ENCODE measurements around the gene LGALS9. TPM values are rescaled to one million over a fixed set of nuclear protein-coding genes. Genes with fewer than 3 reads are reported as not detected.
"Not testable (repeated sequence)": the region's sequence is repeated elsewhere in the genome, so short reads cannot be mapped to it uniquely, and the experiment has no call there.

The LGALS9 gene
- total RNA-seq, 1 donor from 2014 or later = 7.2 TPM

DNA sequence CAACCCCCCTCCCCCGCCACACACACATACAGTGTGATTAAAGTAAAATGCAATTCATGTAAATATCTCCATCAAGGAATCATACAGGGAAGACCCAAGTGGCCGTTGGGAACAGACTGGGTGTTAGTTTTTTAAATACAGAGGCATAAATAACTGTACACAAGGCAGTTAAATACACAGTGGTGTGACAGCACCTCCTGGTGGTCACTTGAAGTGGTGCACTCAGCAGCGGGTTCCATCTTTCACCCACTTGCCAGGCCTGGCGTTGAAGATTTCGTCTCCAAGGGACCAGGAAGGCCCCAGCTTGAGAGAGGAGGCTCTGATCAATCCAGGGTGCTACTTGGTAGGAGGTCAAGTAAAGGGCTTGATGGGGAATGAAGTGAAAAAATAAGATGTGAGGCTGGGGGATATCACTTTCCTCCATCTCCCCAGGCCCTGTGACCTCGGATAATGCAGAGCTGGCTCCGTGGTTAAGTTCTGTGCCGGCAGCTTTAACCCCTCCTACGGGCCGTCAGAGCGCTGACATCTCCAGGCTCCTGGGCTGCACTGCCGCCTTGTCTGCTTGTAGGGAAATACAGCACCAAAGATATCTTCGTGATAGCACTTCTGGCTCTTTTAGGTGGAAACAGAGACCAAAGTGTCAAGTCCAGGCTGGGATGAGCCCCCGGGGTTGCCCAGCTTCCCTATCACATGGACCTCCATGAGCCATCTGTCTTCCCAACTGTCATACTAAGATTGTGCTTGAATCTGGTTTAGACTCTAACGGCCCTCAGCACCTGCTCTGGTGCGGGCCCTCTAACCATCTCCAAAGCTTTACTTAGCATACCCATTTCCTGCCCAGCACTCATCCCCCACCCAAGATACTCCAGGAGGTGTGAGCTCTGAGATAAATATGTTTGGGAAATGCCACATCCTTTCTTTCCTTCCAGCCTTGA, 20.7 kb downstream of the LGALS9 start:
- DNase-seq (ENCODE audit: low read depth, low spot score) = no peak

DNA sequence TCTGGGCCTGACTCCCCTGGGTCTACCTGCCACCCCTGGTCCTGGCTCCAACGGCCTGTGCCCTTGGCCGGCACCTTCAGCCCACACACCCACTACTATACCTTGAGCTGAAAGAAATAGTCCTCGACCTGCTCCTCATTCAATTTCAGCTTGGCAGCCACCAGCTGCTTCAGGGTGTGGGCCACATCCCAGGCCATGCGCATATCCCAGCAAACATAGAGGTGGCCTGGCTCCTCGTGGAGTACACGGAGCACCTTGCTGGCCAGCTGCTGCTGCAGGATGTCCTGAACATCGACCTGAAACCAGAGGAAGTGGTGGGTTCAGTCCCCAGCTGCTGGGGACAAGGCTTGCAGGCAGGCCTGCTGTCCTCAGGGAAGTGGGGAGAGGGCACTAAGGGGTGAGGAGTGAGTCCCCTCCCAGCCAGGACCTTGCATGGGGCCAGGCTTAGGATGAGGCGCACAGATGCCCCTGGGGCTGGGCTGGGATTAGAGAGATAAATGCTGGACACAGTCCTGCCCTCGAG, 22.5 kb downstream of the LGALS9 start:
- not testable (repeated sequence) for DNase-seq (ENCODE audit: low read depth, low spot score)

DNA sequence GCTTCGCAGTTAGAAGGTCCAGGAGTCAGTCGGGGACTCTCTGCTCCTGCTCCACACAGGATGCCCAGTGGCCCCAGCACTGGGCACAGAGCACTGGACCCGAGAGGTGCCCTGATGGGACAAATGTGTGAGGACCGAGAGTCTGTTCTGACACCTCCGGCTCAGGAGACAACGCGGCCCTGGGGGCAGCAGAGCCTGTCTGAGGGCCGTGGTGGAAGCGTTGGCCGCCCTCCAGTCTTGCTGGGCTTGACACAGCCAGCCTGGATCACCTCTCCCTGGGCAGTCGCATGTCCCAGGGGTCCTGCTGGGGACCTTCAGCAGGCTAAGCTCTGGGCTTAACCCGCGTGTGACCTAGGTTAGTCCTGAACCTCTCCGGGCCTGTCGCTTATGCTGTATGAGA, 23.1 kb downstream of the LGALS9 start:
- no peak for DNase-seq (ENCODE audit: low read depth, low spot score)

DNA sequence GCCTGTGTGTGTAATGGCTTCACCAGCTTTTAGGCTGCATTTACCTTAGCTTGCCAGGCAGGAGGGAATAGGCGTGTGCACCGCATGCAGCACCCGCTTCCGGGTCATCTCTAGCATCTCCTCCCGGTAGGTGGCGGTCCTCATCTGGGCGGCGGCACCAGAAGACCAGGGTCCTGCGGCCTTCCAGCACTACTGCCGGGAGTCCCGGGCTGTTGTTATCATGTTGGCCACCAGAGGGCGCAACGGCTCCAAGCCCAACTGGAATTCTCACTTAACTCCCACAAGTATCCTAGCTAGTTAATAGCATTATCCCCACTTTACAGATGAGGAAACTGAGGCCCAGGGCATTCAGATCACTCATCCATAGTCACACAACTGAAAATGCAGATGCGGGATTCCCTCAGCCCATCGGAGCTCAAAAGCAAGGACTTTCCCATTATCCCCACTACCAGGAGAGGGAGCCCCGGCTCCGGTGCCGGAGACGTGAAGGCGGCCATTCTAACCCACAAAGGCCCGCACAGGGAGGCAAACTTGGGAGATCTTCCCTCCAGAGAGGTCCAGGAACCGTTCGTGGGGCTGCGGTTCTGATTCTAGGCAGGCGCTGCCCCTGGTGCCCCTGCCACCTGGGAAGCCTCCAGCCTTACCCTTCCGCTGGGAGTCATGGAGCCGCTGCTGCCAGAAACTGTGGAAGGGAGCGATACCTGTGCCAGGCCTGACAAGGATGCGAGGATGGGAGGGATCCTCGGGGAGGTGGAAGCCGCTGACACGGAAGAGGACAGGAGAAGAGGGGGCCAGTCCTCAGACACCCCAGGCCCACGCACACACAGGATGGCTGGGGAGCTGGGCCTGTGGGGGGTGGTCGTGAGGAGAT, 23.9 kb downstream of the LGALS9 start:
- DNase-seq (ENCODE audit: low read depth, low spot score) = no peak

DNA sequence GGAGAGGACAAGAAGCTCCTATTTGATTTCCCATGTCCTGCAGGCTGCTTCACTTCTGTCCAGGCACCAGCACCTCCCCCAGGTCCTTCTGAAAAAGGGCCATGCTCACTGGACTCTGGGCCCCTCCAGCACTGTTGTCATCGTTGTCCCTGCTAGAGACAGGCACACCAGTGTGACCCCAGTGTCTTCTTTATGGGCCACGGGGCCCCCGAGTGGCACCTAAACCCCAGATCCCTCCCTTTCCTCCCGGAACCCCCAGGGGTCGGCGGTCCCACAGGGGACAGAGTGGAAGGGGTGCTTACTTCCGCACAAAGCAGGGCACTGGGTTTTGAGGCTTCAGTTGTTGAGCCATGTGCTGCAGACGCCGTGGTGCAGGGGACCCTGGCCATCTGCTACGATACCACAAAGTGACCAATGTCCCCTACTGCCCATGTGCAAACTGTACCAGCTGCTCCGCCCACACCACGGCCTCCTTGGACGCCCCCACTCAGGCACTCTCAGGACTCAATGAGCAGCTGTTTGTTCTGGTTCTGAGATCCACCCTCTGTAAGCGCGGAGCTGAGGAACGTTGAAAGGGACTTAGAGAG, 24.6 kb downstream of the LGALS9 start:
- DNase-seq (ENCODE audit: low read depth, low spot score) = not testable (repeated sequence)

DNA sequence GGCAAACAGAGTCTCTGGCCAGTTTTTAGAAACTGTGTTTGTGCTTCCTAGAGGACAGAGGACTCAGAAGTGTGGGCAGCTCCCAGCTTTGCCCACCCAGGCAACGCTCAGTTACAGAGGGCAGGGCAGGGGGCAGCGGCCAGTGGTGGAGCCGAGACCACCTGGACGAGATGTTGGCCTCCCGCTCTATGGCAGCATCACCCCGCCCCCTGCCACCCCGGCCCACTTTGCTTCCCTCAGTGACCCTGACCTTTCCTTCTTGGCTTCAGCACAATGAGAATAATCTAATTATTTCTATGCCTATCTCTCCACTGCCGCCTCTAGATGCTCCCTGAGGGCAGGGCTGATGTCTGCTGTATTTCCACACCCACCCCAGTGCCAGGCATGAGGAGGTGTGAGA, 25.6 kb downstream of the LGALS9 start:
- DNase-seq (ENCODE audit: low read depth, low spot score) = not testable (repeated sequence)

DNA sequence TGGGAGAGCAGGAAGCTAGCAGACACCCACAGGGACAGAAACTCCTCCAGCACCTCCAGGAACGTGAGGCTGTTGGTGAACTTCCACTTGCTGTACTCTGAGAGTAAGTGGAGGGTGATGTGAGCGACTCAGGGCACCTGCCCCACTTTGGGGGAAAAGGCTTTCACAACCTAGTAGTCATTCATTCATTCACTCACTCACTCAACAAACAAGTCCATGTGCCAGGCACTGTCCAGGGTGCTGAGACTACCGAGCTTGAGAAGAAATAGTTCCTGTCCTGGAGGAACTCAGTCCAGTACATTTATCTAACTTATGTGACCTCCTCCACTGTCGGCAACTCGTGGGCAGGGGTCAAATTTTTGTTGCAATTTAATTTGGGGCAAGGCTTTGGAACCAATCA, 26.6 kb downstream of the LGALS9 start:
- DNase-seq (ENCODE audit: low read depth, low spot score) = no peak

DNA sequence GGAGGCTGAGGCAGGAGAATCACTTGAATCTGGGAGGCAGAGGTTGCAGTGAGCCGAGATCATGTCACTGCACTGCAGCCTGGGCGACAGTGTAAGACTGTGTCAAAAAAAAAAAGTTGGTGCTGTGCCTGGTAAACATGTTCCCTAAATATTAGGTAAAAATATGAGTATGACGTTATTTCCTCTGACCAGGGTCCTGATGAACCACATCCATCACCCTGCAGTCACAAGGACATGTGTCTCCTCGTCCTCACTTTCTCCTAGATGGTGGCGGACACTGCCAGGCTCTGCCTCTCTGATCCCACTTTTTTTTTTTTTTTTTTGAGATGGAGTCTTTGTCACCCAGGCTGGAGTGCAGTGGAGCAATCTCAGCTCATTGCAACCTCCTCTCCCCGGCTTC, 28.7 kb downstream of the LGALS9 start:
- DNase-seq (ENCODE audit: low read depth, low spot score) = no peak

DNA sequence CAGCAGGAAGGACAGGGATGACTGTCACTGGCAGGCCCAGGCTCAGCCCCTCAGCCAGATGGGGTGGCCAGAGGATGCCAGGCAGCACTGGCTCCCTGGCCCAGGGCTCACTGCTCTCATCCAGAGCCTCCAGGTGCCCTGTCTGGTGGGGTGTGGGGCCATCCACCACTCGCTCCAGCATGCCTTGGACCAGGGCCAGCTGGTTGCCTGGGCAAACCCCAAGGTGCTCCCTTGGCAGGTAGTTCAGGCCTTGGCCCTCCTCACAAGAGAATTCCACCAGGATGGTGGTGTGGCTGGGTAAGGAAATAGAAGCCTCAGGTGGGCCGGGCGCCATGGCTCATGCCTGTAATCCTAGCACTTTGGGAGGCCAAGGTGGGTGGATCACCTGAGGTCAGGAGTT, 29.4 kb downstream of the LGALS9 start:
- DNase-seq (ENCODE audit: low read depth, low spot score) = no peak

DNA sequence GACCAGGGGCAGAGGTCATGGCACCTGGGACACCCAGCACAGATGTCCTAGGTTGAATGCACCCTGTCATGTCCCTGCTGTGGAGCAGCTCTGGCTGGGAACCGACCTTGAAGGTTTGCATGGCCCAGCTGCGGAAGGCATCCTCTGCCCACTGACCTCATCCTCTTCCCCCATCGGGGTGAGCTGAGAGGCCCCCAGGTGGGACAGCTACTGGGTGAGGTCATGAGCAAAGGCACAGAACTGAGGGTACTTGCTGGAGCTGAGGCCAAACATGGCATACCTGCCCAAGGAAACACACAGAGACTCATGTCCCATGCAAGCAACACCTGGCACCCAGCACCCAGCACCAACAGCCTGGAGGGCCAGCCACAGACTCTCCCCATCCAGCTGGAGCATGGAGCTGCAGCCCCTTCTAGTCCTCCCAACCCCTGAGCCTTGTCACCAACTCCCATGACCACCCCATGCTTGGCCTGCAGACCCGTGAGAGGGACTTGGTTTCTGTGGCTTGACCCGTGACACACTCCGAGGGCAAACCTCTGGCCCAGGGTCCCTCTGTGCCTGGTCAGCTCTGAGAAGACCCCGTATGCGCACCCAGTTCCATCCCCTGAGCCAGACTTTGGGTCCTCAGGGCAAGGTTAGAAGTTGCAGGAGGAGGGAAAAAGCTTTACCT, 33.1 kb downstream of the LGALS9 start:
- no peak for DNase-seq (ENCODE audit: low read depth, low spot score)

DNA sequence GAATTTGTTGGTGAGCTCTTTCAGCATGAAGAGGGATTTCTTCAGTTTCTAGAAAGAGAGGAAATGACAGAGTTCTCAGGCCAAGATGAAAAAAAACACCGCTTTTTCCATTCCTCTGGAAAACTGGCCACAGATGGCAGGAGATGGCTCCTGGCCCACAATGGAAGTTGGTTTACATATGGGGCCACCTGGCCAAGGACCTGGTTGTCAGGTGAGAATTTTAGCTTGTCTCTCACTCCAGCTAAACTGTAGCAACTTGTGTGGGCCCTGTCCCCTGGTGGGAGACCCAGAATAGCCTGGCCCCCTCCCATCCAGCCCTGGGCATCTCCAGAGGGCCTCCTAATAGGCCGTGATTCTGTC, 33.6 kb downstream of the LGALS9 start:
- DNase-seq (ENCODE audit: low read depth, low spot score) = no peak

DNA sequence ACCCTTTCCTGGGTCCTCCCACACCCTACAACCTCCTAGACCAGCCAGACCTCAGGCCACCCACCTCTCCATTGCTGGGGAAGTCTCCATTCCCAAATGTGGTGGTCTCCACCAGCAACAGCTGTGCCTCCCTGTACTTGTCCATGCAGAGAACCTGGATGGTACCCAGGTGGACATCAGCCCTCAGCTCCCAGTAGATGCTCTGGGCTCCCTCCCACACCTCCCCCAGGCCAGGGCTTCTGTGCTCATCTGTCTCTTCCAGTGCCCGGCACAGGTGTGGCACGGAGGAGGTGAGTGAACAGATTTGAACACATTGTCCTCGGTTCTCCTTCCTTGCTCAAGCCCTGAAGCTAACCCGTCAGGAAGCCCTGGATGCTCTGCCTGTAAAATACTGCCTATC, 34.6 kb downstream of the LGALS9 start:
- DNase-seq (ENCODE audit: low read depth, low spot score) = no peak

DNA sequence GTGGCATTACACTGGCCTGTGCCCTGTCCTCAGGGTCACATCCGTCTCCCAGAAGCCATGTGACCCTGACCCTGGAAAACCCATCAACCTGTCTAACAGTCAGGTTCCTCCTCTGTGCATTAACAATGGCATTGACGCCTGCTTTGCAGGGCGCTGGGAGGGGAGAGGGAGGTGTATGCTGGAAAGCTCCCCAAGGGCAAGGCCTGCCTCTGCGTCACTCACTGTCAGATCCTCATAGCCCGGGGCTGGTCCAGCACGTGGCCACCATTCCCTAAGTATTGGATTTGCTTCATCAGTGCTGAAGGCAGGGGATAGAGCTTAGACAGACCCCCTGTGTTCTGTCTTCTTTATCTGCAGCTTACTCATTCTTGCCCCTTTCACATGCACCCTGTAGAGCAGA, 35.3 kb downstream of the LGALS9 start:
- not testable (repeated sequence) for DNase-seq (ENCODE audit: low read depth, low spot score)

DNA sequence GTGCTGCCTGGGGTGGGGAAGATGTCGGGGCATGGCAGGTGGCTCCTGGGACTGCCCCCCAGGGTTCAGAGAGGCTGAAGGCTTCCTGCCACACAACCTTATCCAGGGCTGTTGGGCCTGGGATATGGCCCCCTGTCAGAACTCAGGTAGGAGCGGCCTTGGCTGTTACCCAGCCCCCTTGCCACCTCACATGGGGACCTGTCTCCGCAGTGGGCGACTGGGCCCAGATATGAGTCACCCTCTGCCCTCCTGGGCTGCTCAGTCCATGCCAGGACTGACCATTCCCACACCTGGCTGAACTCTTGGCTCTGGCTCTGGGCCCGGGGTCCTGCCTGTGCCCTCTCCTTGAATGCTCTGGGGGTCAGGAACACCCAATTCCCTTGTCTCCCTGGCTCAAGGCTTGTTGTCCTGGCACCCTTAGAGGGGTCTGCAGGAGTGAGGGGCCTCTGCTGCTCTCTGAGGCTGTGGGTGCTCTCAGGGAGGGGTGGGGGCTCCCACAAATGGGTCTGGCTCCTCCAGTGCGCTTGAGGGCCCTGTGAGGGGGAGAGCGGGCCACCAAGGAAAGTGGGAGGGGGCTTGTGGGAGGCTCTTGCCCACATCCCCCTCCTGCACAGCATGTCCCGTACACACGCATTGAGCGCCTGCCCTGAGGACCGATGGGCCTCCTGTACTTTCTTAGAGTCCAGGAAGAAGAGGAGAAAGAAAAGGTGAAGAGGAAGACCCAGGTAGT, 36.0 kb downstream of the LGALS9 start:
- no peak for DNase-seq (ENCODE audit: low read depth, low spot score)

DNA sequence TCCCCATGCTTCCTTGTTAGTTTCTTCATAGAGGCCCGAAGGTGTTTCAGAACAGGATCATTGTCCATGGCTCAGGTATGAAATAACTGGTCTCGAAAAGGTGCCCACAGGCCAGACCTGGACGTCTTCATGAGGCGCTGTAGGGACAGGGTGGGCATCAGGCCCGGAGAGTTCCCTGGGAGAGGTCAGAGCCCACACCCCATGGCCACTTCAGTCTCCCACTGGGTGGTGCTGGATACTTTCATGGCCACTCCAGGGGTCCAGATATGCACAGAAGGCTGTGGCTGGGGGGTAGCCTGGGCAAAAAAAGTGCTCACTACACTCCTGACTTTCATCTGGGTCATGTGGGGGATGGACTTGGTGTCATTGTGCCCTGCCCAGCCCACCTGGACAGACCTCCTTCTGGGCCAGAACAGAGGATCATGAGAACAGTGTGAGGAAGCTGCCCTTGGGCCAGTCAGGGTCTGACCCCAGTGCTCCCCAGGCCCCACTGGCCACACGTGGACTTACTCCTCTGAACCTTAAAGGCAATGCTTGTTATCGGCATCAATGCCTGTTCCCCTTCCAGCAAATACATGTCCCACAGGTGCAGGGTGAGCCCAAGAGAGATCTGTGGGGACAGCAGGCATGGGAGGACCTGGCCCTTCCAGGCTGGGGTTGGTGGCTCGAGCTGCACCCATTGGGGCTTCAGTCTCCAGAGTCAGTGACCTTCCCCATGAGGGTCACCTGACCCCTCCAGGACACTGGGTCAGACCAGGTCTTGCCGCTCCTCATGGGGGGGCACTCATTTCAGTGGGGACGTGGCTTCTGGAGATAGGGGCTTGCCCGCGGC, 36.9 kb downstream of the LGALS9 start:
- DNase-seq (ENCODE audit: low read depth, low spot score) = no peak

DNA sequence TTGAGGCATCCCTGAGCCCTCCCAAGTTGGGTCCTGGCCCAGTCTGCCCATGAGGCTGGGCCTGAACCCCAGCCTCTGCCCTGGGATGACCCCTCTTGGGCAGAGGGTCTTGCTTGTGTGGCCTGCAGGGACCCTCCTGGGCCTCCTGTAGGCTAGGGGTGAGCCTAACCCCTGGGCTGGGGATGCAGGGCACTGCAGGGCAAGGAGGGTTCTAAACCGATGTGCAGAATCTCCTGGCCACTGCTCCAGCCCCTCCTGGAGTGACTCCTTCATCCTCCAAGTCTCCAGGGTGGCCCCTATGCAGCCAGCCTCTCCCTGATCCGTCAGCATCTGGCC, 37.5 kb downstream of the LGALS9 start:
- DNase-seq (ENCODE audit: low read depth, low spot score) = no peak

DNA sequence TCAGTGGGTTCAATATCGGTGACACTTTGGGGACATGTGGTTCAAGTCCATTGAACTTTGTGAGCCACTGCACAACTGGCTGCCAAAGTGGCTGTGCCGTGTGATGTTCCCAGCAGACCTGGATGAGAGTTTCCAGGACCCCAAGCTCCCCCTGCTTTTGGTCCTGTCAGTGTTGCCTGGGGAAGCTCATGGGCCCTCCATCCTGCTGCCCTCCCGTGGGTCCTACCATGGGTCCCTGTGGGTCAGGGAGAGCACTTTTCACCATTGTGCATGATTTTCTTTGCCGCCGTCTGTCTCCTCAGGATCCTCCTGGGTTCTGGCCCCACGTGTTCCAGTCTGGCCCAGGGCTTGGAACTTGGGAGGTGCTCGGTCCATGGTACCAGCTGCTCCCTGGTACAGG, 38.1 kb downstream of the LGALS9 start:
- no peak for DNase-seq (ENCODE audit: low read depth, low spot score)

DNA sequence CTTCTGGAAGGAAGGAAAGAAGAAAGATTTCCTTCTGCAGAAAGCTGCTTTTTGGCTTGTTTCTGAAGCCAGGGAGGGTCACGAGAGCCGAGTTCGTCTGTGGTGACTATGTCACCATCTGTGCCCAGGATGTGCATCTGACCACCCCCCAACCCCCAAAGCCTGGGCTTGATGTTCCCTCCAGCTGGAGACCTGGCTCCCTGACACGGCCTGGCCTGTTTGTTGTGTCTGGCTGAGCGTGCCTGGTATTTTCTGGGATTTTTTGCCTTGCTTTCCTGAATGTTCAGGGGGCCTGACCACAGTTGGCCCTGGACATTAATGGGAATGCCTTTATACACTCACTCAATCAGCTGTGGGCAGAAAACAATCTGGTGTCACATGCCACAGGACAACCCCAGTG, 38.9 kb downstream of the LGALS9 start:
- no peak for DNase-seq (ENCODE audit: low read depth, low spot score)

DNA sequence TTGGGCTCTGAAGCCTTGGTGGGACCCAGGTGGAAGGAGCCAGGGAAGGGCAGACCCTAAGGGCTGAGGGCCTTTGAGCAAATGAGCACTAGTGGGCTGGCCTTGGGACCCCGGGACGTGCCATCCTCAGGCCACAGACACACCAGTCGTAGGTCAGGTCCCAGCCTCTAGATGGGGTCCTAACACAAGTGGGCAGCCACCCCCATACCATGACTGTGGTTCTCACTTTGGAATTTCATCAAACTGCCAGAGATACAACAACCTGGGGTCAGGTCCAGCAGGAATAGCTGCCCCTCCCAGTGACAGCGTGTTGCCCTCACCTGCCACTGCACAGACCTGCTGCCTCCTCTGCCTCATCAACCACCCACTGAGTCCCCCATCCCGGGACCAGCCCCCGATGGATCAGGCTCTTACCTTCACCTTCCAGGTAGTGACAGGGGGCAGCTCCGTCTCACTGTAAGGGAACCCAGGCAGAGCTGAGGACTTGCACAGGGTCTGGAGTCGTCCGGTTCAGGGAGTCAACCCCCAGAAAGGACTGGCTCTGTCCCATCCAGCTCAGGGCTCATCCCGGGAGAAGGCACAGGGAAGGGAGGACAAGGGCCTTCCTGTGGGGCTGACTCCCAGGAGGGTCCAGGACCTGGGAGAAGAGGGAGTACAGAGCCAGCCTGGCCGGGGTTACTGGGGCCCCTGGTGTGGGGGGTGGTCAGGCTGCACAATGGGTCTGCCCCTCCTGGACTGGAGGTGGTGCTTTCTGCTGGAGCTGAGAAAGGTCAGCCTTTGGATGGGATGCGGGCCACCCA, 40.0 kb downstream of the LGALS9 start:
- no peak for DNase-seq (ENCODE audit: low read depth, low spot score)
